ENCODE results near the gene CD74.

DNA sequence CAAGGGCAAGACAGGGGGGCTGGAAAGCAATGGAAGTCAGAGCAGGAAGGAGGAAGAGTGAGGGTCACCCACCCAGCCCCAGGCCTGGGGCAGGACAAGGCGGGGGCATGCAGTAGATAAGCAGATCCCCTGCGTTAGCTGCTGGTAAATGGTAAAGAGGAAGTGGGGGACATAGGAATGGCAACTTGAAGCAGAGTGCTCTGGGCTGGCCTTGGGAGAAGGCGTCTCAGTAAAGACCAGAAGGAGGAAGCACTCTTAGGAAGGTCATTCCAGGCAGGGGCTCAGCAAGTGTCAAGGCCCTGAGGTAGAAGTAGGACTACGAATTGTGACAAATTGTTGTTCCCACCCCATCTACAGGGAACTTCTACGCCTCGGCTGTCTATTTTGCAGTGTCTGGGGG is 40.1 kb downstream of the CD74 start:
- TF ChIP-seq, protein P1, sequence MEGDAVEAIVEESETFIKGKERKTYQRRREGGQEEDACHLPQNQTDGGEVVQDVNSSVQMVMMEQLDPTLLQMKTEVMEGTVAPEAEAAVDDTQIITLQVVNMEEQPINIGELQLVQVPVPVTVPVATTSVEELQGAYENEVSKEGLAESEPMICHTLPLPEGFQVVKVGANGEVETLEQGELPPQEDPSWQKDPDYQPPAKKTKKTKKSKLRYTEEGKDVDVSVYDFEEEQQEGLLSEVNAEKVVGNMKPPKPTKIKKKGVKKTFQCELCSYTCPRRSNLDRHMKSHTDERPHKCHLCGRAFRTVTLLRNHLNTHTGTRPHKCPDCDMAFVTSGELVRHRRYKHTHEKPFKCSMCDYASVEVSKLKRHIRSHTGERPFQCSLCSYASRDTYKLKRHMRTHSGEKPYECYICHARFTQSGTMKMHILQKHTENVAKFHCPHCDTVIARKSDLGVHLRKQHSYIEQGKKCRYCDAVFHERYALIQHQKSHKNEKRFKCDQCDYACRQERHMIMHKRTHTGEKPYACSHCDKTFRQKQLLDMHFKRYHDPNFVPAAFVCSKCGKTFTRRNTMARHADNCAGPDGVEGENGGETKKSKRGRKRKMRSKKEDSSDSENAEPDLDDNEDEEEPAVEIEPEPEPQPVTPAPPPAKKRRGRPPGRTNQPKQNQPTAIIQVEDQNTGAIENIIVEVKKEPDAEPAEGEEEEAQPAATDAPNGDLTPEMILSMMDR (conservative IDR thresholded peaks at IDR 0.05; ENCODE audit: low read depth, low read length) = no peak
- TF ChIP-seq POLR2A (IDR thresholded peaks at IDR 0.05; ENCODE audit: low read depth, low read length) = no peak
- no peak for TF ChIP-seq MAFK (IDR thresholded peaks at IDR 0.05; ENCODE audit: low read depth, low read length)
- TF ChIP-seq CEBPB (IDR thresholded peaks at IDR 0.05; ENCODE audit: low read depth, low read length) = no peak
- no peak for TF ChIP-seq RCOR1 (IDR thresholded peaks at IDR 0.05; ENCODE audit: insufficient replicate concordance, low read length)
- TF ChIP-seq BHLHE40 (IDR thresholded peaks at IDR 0.05; ENCODE audit: low read depth, low read length) = no peak
- no peak for TF ChIP-seq RFX5 (IDR thresholded peaks at IDR 0.05; ENCODE audit: low read depth, low read length)
